Neural progenitor cell (in vitro differentiated cells): Measurements from ENCODE around the gene PREX1. TPM values are rescaled to one million over a fixed set of nuclear protein-coding genes. Genes with fewer than 3 reads are reported as not detected.
A peak's percentile ranks its signal among the peaks of the same experiment; 100 is the strongest.

ENCODE experiments used
- DNase-seq: peaks from one replicate; pipeline ENCODE4 v3.0.0-alpha.2; 2016; ENCODE audit warnings: low spot score
- H2AFZ ChIP-seq: fragments of 200-600 bp; sonication (generic); replicated peaks from 2 replicates; pipeline ENCODE4 v1.6.1; 2016; ENCODE audit warnings: antibody characterized with exemption
- H3F3A ChIP-seq: fragments of 200-600 bp; sonication (generic); 2 replicates; pipeline ENCODE4 v1.6.1; 2016; ENCODE audit warnings: antibody characterized with exemption, low read depth
- H3K27ac ChIP-seq: fragments of 200-600 bp; sonication (generic); 2 replicates; pipeline ENCODE4 v1.5.1; 2016; ENCODE audit warnings: mild to moderate bottlenecking
- H3K27me3 ChIP-seq: fragments of 200-600 bp; sonication (generic); 2 replicates; pipeline ENCODE4 v1.6.1; 2016; ENCODE audit warnings: mild to moderate bottlenecking, moderate library complexity
- H3K36me3 ChIP-seq: fragments of 200-600 bp; sonication (generic); 2 replicates; pipeline ENCODE4 v1.5.1; 2016
- H3K4me1 ChIP-seq: fragments of 200-600 bp; sonication (generic); 2 replicates; pipeline ENCODE4 v1.6.1; 2016; ENCODE audit warnings: mixed run types
- H3K4me2 ChIP-seq: fragments of 200-600 bp; sonication (generic); 2 replicates; pipeline ENCODE4 v1.6.1; 2016
- H3K4me3 ChIP-seq: fragments of 200-600 bp; sonication (generic); 2 replicates; pipeline ENCODE4 v1.5.1; 2016
- H3K79me2 ChIP-seq: fragments of 200-600 bp; sonication (generic); 2 replicates; pipeline ENCODE4 v1.6.1; 2016; ENCODE audit warnings: low read depth
- H3K9ac ChIP-seq: fragments of 200-600 bp; sonication (generic); 2 replicates; pipeline ENCODE4 v1.6.1; 2016
- H3K9me3 ChIP-seq: fragments of 200-600 bp; sonication (generic); 2 replicates; pipeline ENCODE4 v1.5.1; 2016; ENCODE audit warnings: low read depth
- H4K20me1 ChIP-seq: fragments of 200-600 bp; sonication (generic); 2 replicates; pipeline ENCODE4 v1.6.1; 2016; ENCODE audit warnings: low read depth
- H3K27ac Mint-ChIP-seq: 3 replicates; pipeline ENCODE4 v1.8.0; 2021; ENCODE audit warnings: mixed read lengths
- H3K27me3 Mint-ChIP-seq: 2 replicates; pipeline ENCODE4 v1.8.0; 2022; ENCODE audit warnings: low read depth, mild to moderate bottlenecking, inconsistent platforms, moderate library complexity, mixed read lengths; ENCODE audit not compliant: insufficient read depth
- H3K36me3 Mint-ChIP-seq: 3 replicates; pipeline ENCODE4 v1.8.0; 2021; ENCODE audit warnings: mixed read lengths
- H3K4me1 Mint-ChIP-seq: 3 replicates; pipeline ENCODE4 v1.8.0; 2021; ENCODE audit warnings: mixed read lengths
- H3K4me3 Mint-ChIP-seq: 3 replicates; pipeline ENCODE4 v1.8.0; 2021; ENCODE audit warnings: mild to moderate bottlenecking, moderate library complexity, mixed read lengths
- H3K9me3 Mint-ChIP-seq: 3 replicates; pipeline ENCODE4 v1.8.0; 2020; ENCODE audit warnings: mixed read lengths
- EZH2 ChIP-seq: fragments of 200-600 bp; sonication (generic); IDR thresholded peaks from 2 replicates; pipeline ENCODE4 v1.6.1; 2017; ENCODE audit warnings: antibody characterized with exemption, mild to moderate bottlenecking, moderate library complexity
- EZH2phosphoT487 ChIP-seq: fragments of 200-600 bp; sonication (generic); IDR thresholded peaks from 2 replicates; pipeline ENCODE4 v1.6.1; 2017; ENCODE audit warnings: antibody characterized with exemption
- total RNA-seq: library from RNA; depleted of rRNA; stranded (reverse); fragments of >200 nt; gene quantifications from 2 replicates; pipeline ENCODE4 v1.2.3, GENCODE V29; 2015; ENCODE audit warnings: low replicate concordance
- TF ChIP-seq, protein P1 (sequence below): fragments of 200-600 bp; sonication (generic); IDR thresholded peaks from 2 replicates; pipeline ENCODE4 v1.5.1; 2017; ENCODE audit warnings: antibody characterized with exemption, mild to moderate bottlenecking

Gene PREX1
- total RNA-seq, 1 donor from 2014 or later: 4.5 TPM

DNA sequence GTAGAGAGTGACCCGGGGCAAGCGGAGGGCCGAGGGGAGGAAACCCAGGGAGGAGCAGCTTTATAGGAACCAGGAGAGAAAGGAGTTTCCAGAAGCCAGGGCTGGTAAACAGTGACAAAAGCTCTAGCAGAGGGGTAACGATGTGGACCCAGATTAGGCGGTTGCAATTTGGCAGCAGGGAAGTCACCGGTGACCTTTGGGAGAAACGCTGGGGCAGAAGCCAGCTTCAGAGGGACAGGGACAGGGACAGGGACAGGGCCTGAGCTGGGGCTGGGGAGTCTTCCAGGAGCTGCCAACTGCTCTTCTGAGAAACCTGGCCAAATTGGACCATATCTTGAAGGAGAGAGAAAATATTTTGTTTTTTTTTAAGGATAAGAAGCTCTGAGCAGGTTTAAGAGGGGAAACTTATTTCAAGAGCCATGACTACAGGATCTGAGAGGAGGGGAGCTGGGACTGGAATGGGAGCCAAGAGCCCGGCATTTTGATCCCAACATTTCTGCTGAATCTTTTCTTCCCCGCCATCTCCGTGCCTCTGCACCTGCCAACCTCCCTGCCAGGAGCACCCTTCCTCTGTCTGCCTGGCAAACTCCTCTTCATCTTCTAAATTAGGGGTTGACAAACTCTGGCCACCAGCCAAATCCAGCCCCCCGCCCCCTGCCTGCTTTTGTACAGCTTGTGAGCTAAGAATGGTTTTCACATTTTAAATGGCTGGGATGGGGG is 22.6 kb upstream of the PREX1 start:
- no peak for DNase-seq
- no peak overlapping the region for H3K4me2 ChIP-seq
- no peaks in the 10 kb centered on the region for H3K36me3 ChIP-seq
- no peak overlapping the region for H3K27ac ChIP-seq
- peak overlapping the region; percentile 69 for H3K27ac Mint-ChIP-seq
- H3K27me3 ChIP-seq: peaks cover 5% of the 10 kb centered on the region
- no peaks in the 10 kb centered on the region for H3K9me3 ChIP-seq
- no peak overlapping the region for H3K9ac ChIP-seq
- H3K4me3 ChIP-seq: no peak overlapping the region
- peaks cover 22% of the 10 kb centered on the region for H3K27me3 Mint-ChIP-seq
- peaks cover 8% of the 10 kb centered on the region for H3K4me1 ChIP-seq
- TF ChIP-seq, protein P1, sequence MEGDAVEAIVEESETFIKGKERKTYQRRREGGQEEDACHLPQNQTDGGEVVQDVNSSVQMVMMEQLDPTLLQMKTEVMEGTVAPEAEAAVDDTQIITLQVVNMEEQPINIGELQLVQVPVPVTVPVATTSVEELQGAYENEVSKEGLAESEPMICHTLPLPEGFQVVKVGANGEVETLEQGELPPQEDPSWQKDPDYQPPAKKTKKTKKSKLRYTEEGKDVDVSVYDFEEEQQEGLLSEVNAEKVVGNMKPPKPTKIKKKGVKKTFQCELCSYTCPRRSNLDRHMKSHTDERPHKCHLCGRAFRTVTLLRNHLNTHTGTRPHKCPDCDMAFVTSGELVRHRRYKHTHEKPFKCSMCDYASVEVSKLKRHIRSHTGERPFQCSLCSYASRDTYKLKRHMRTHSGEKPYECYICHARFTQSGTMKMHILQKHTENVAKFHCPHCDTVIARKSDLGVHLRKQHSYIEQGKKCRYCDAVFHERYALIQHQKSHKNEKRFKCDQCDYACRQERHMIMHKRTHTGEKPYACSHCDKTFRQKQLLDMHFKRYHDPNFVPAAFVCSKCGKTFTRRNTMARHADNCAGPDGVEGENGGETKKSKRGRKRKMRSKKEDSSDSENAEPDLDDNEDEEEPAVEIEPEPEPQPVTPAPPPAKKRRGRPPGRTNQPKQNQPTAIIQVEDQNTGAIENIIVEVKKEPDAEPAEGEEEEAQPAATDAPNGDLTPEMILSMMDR: no peak
- TF ChIP-seq EZH2 (no peak), EZH2phosphoT487 (no peak)
- H4K20me1 ChIP-seq: no peaks in the 10 kb centered on the region
- peaks cover 3% of the 10 kb centered on the region for H3K9me3 Mint-ChIP-seq
- H3K4me3 Mint-ChIP-seq: no peak overlapping the region
- no peaks in the 10 kb centered on the region for H3K79me2 ChIP-seq
- no peaks in the 10 kb centered on the region for H3F3A ChIP-seq
- H3K36me3 Mint-ChIP-seq: no peaks in the 10 kb centered on the region
- no peak overlapping the region for H2AFZ ChIP-seq
- H3K4me1 Mint-ChIP-seq: peaks cover 42% of the 10 kb centered on the region

DNA sequence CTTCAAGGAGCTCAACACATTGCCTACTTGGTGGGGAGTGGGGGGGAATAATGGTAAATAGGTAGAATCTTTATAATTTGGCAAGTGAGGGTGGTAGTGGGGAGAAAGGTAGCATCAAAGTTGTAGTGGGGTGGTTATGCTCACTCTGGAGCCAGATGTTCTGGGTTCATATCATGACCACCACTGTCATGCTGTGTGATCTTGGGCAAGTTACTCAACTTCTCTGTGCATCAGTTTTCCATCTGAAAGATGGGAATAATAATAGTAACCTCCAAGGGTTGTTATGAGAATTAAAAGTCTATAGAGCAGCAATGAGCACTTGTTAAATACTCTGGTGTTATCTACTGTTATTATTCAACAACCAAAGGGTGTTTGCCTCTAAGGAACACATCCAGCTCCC is 22.0 kb upstream of the PREX1 start:
- H3K9ac ChIP-seq: no peak overlapping the region
- no peaks in the 10 kb centered on the region for H3K36me3 ChIP-seq
- no peaks in the 10 kb centered on the region for H3K9me3 ChIP-seq
- H3K27me3 Mint-ChIP-seq: peaks cover 22% of the 10 kb centered on the region
- peaks cover 42% of the 10 kb centered on the region for H3K4me1 Mint-ChIP-seq
- TF ChIP-seq, protein P1: no peak
- TF ChIP-seq EZH2phosphoT487 (no peak), EZH2 (no peak)
- peaks cover 8% of the 10 kb centered on the region for H3K4me1 ChIP-seq
- no peaks in the 10 kb centered on the region for H3F3A ChIP-seq
- no peaks in the 10 kb centered on the region for H4K20me1 ChIP-seq
- H3K27ac Mint-ChIP-seq: no peak overlapping the region
- H3K4me3 ChIP-seq: no peak overlapping the region
- H3K4me2 ChIP-seq: no peak overlapping the region
- H3K36me3 Mint-ChIP-seq: no peaks in the 10 kb centered on the region
- no peaks in the 10 kb centered on the region for H3K79me2 ChIP-seq
- H2AFZ ChIP-seq: no peak overlapping the region
- H3K4me3 Mint-ChIP-seq: no peak overlapping the region
- peaks cover 10% of the 10 kb centered on the region for H3K27me3 ChIP-seq
- H3K9me3 Mint-ChIP-seq: peaks cover 3% of the 10 kb centered on the region
- DNase-seq: no peak
- no peak overlapping the region for H3K27ac ChIP-seq

DNA sequence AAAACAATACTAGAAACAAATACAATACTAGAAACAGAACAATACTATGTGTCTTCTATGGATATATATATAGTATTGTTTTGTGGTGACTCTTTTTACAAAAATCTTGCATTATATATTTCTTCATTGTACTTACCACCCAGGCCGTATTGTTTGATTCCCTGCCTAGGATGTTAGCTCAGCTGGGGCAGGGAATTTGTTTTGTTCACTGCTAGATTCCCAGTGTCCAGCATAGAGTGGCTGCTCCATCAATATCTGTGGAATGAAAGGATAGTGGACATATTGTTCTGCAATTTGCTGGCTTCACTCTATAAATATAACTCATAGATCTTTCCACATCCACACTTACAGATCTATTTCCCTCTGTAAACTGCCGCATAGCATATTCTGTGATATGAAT is 21.5 kb upstream of the PREX1 start:
- Histone ChIP-seq H3K27me3 (peaks cover 15% of the 10 kb centered on the region), H3K4me1 (peaks cover 8% of the 10 kb centered on the region), H3K36me3 (no peaks in the 10 kb centered on the region), H3K4me2 (no peak overlapping the region), H2AFZ (no peak overlapping the region), H4K20me1 (no peaks in the 10 kb centered on the region), H3K4me3 (no peak overlapping the region), H3K27ac (no peak overlapping the region), H3K9ac (no peak overlapping the region), H3F3A (no peaks in the 10 kb centered on the region), H3K79me2 (no peaks in the 10 kb centered on the region), H3K9me3 (no peaks in the 10 kb centered on the region)
- Mint-ChIP-seq H3K27me3 (peaks cover 22% of the 10 kb centered on the region), H3K4me1 (peaks cover 42% of the 10 kb centered on the region), H3K9me3 (peaks cover 3% of the 10 kb centered on the region), H3K27ac (no peak overlapping the region), H3K4me3 (no peak overlapping the region), H3K36me3 (no peaks in the 10 kb centered on the region)
- no peak for DNase-seq
- TF ChIP-seq EZH2phosphoT487 (no peak), EZH2 (no peak)
- TF ChIP-seq, protein P1: no peak
